OCI-LY1 (cell line): ENCODE data around the gene SSH3.

Experiments used
- CTCF ChIP-seq: fragments of 200-600 bp; sonication (generic), shearing (Covaris generic); IDR thresholded peaks from 2 replicates; pipeline ENCODE4 v1.5.1; 2017; ENCODE audit warnings: mild to moderate bottlenecking, antibody characterized with exemption, low read length, moderate library complexity, mixed read lengths
- EZH2 ChIP-seq: fragments of 200-600 bp; sonication (generic), shearing (Covaris generic); IDR thresholded peaks from 2 replicates; pipeline ENCODE4 v1.8.0; 2017; ENCODE audit warnings: borderline replicate concordance, mixed run types, mild to moderate bottlenecking, antibody characterized with exemption, low read length, moderate library complexity, mixed read lengths

GRCh38 chr11:67349036-67349435, 45.7 kb downstream of the SSH3 start:
- TF ChIP-seq CTCF (no peak), EZH2 (no peak)
